Activated T-cell treated with anti-CD3 and anti-CD28 coated beads, Interleukin-2, amount 50 U/mL, for 24 hours (primary cell): Measurements from ENCODE around the gene ADCYAP1R1.
"Not testable (repeated sequence)": the region's sequence is repeated elsewhere in the genome, so short reads cannot be mapped to it uniquely, and the experiment has no call there.

Experiments used
- DNase-seq: peaks from one replicate; pipeline ENCODE4 v3.0.0-alpha.2; 2020
- H3K27ac Mint-ChIP-seq: 2 replicates; pipeline ENCODE4 v1.8.0; 2020; ENCODE audit warnings: mild to moderate bottlenecking, mixed read lengths
- H3K27me3 Mint-ChIP-seq: 2 replicates; pipeline ENCODE4 v1.8.0; 2020; ENCODE audit warnings: mixed read lengths
- H3K36me3 Mint-ChIP-seq: 2 replicates; pipeline ENCODE4 v1.8.0; 2020; ENCODE audit warnings: low read depth, mixed read lengths
- H3K4me1 Mint-ChIP-seq: 2 replicates; pipeline ENCODE4 v1.8.0; 2020; ENCODE audit warnings: low read depth, mixed read lengths
- H3K4me3 Mint-ChIP-seq: 2 replicates; pipeline ENCODE4 v1.8.0; 2020; ENCODE audit warnings: mild to moderate bottlenecking, moderate library complexity, mixed read lengths
- H3K9me3 Mint-ChIP-seq: 2 replicates; pipeline ENCODE4 v1.8.0; 2020; ENCODE audit warnings: mixed read lengths

ADCYAP1R1 gene

DNA sequence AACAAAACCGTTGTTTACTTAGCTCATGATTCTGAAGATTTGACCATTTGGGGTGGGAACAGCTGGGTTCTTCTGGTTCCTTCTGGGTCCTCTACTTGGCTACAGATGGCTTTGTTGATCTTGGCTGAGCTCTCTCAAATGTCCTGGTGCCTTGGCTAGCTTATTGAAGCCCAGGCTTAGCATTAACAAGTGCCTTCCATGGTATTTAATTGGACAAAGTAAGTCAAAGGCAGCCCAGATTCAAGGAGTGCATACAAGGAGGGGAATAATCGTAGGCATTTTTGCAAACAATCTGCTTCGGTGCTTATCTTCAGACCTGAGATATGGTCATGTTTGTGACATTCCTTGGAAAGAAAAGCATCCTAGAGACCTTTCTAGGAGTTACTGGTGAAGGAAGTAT, 81.4 kb downstream of the ADCYAP1R1 start:
- Mint-ChIP-seq H3K4me1 (peaks cover 4% of the 10 kb centered on the region), H3K36me3 (no peaks in the 10 kb centered on the region), H3K27ac (no peak overlapping the region), H3K9me3 (no peaks in the 10 kb centered on the region), H3K27me3 (peaks cover 6% of the 10 kb centered on the region), H3K4me3 (no peak overlapping the region)
- no peak for DNase-seq

DNA sequence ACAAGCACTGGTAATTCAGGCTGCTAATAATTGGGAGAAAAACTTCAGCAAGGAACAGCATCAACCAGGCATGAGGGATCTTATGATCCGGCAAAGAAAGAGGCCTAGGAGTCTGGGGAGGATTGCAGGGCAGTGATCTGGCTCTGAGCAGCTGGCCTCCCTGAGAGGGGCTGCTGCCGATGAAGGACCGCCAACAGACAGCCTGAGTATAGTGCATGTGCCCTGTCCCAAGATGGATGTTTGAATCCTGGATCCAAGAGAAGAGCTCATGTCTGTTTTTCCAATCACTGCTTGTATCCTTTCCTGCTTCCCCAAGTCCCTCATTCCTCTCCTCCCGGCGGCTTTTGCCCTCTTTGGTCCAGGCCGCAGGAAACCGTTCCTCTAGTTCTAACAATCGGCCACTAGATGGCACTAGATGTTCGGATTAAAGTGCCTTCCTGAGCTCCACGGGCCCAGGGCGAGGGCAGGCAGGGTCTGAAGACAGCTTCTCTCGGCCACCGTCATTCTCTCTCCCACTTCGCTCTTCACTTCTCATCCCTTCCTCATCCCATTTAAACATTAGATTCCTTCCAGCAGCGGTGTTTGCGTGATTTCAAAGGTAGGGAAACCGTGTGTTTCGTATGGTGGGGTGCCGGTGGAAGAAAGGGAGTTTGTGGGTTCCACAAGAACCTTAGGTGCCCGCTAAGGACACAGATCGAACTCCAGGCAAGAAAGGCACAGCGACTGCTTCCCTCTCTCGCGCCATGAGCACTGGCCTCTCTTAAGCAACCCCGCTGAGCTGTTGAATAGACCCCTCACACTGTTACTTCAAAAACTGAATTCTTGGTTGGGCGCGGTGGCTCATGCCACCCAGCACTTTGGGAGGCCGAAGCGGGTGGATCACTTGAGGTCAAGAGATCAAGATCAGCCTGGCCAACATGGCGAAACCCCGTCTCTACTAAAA, 82.4 kb downstream of the ADCYAP1R1 start:
- no peaks in the 10 kb centered on the region for H3K36me3 Mint-ChIP-seq
- peaks cover 4% of the 10 kb centered on the region for H3K27me3 Mint-ChIP-seq
- no peak overlapping the region for H3K4me3 Mint-ChIP-seq
- H3K9me3 Mint-ChIP-seq = no peaks in the 10 kb centered on the region
- H3K4me1 Mint-ChIP-seq = peaks cover 4% of the 10 kb centered on the region
- DNase-seq = peak; percentile 46
- H3K27ac Mint-ChIP-seq = no peak overlapping the region

DNA sequence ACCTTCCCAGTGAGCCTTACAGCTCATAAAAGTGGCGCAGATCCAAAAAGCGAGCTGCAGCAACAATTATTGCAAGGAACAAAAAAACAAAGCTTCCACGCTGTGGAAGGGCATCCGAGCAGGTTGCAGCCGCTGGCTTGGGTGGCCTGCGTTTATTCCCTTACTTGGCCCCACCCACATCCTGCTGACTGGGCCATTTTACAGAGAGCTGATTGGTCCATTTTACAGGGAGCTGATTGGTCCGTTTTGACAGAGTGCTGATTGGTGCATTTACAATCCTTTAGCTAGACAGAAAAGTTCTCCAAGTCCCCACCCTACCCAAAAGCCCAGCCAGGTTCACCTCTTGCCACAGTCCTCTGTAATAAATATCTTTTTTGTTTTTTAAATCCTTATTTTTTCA, 85.1 kb downstream of the ADCYAP1R1 start:
- H3K27me3 Mint-ChIP-seq = peaks cover 6% of the 10 kb centered on the region
- H3K9me3 Mint-ChIP-seq = no peaks in the 10 kb centered on the region
- H3K4me3 Mint-ChIP-seq = no peak overlapping the region
- no peaks in the 10 kb centered on the region for H3K36me3 Mint-ChIP-seq
- H3K27ac Mint-ChIP-seq = no peak overlapping the region
- H3K4me1 Mint-ChIP-seq = peaks cover 4% of the 10 kb centered on the region
- DNase-seq = no peak

DNA sequence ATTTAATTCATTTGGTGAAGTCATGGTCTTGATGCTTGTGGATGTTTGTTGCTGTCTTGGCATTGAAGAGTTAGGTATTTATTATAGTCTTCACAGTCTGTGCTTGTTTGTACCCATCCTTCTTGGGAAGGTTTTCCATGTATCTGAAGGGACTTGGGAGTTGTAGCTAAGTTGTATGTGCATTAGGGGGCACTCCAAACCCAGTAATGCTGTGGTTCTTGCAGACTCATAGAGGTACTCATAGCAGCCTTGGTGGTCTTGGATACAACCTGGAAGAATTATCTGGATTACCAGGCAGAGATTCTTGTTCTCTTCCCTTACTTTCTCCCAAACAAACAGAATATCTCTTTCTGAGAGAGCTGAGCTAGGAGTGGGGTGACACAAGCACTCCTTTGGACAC, 93.2 kb downstream of the ADCYAP1R1 start:
- DNase-seq = no peak
- Mint-ChIP-seq H3K4me1 (no peaks in the 10 kb centered on the region), H3K9me3 (peaks cover 4% of the 10 kb centered on the region), H3K27me3 (peaks cover 38% of the 10 kb centered on the region), H3K4me3 (no peak overlapping the region), H3K27ac (no peak overlapping the region), H3K36me3 (no peaks in the 10 kb centered on the region)

DNA sequence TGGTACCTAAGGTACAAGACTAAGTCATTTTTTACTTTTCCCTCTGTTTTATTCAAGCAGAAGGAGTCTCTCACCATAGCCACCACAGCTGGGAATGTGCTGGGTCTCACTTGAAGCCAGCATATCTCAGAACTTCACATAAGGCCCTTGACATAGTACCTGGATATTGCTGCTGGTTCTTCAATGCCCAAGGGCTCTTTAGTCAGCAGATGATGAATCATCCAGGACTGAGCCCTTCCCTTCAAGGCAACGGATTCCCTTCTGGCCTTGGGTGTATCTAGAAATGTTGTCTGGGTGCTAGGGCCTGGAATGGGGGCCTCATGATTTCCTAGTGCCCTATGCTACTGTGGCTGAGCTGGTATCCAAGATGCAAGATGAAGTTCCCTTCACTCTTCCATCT, 93.9 kb downstream of the ADCYAP1R1 start:
- Mint-ChIP-seq H3K36me3 (no peaks in the 10 kb centered on the region), H3K27ac (no peak overlapping the region), H3K4me3 (no peak overlapping the region), H3K9me3 (peaks cover 4% of the 10 kb centered on the region), H3K4me1 (no peaks in the 10 kb centered on the region), H3K27me3 (peaks cover 38% of the 10 kb centered on the region)
- DNase-seq = no peak

DNA sequence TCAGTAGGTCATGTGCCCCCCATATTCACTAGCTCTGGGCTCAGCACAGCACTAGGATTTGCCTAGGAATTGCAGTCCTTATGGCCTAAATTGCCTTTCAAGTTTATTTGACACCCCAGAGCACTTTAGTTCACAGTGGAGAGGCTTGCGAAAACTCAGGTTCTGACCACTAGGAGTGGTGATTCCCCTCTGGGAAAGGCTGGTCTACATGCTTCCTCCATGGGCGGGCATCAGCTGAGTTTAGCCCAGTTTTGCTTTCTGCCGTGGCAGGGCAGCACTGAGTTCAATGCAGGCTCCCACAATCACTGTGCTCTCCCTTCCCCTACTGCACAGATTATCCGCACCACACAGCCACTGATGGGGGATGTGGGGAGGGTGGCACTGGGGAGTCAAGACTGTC, 94.4 kb downstream of the ADCYAP1R1 start:
- H3K27me3 Mint-ChIP-seq = peaks cover 38% of the 10 kb centered on the region
- H3K9me3 Mint-ChIP-seq = peaks cover 4% of the 10 kb centered on the region
- no peak for DNase-seq
- no peaks in the 10 kb centered on the region for H3K36me3 Mint-ChIP-seq
- no peaks in the 10 kb centered on the region for H3K4me1 Mint-ChIP-seq
- H3K27ac Mint-ChIP-seq = no peak overlapping the region
- no peak overlapping the region for H3K4me3 Mint-ChIP-seq

DNA sequence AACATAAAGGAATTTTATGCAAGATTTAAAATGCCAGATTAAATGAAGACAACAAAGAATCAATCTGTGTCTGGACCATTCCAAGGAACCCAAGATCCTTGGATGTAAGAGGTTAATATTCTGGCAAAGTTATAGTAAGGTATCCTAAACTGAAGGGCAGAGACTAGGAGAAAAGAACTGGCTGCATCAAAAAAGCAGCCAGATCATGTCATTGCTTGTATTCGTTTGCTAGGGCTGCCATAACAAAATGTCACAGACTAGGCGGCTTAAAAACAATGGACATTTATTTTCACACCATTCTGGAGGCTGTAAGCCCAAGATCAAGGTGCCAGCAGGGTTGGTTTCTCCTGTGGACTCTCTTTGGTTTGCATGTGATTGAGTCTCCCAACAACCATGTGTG, 99.7 kb downstream of the ADCYAP1R1 start:
- H3K36me3 Mint-ChIP-seq = no peaks in the 10 kb centered on the region
- no peak for DNase-seq
- no peak overlapping the region for H3K27ac Mint-ChIP-seq
- no peak overlapping the region for H3K4me3 Mint-ChIP-seq
- no peaks in the 10 kb centered on the region for H3K4me1 Mint-ChIP-seq
- peaks cover 10% of the 10 kb centered on the region for H3K27me3 Mint-ChIP-seq
- H3K9me3 Mint-ChIP-seq = peaks cover 4% of the 10 kb centered on the region

DNA sequence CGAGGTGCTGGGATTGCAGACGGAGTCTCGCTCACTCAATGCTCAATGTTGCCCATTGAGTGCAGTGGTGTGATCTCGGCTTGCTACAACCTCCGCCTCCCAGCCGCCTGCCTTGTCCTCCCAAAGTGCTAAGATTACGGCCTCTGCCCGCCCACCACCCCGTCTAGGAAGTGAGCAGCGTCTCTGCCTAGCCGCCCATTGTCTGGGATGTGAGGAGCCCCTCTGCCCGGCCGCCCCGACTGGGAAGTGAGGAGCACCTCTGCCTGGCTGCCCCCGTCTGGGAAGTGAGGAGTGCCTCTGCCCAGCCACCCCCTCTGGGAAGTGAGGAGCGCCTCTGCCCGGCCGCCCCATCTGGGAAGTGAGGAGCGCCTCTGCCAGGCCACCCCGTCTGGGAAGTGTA, 101.2 kb downstream of the ADCYAP1R1 start:
- H3K36me3 Mint-ChIP-seq, H3K9me3 Mint-ChIP-seq, H3K27ac Mint-ChIP-seq: not testable (repeated sequence)

DNA sequence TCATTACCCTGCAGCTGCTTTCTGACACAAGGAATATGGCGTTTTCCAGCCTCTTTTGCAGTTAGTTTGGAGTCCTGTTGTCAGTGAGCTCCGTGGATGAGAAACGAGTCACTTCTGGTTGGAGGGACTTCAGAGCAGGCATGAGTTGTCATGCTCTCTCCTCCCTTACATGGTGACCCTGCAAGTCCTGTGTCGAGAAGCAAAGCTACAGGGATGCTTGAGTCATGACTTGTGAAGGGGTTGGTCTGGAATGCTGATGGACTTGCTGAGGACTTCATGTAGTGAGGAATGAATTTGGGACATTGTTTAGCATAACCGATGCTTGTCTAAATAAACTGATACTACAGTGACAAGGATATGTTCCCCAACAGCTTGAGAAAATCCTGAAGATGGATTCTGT, 108.8 kb downstream of the ADCYAP1R1 start:
- H3K9me3 Mint-ChIP-seq = no peaks in the 10 kb centered on the region
- no peaks in the 10 kb centered on the region for H3K4me1 Mint-ChIP-seq
- DNase-seq = no peak
- H3K4me3 Mint-ChIP-seq = no peak overlapping the region
- H3K36me3 Mint-ChIP-seq = no peaks in the 10 kb centered on the region
- peaks cover 10% of the 10 kb centered on the region for H3K27me3 Mint-ChIP-seq
- no peak overlapping the region for H3K27ac Mint-ChIP-seq

More for the DNA sequence above, 101.2 kb downstream of the ADCYAP1R1 start:
- DNase-seq, H3K4me3 Mint-ChIP-seq, H3K4me1 Mint-ChIP-seq, H3K27me3 Mint-ChIP-seq: not testable (repeated sequence)
